ENCODE data around the gene NDST1. TPM values are rescaled to one million over a fixed set of nuclear protein-coding genes. Genes with fewer than 3 reads are reported as not detected.

NDST1 gene
- total RNA-seq, 1 donor from 2014 or later, result 17.1 TPM

GRCh38 chr5:150481708-150481965, 26.3 kb upstream of the NDST1 start:
- Histone ChIP-seq H3K27me3 (ENCODE audit: control insufficient read depth, insufficient read depth, low read length) (no peaks in the 10 kb centered on the region), H3K4me3 (ENCODE audit: low read depth, low read length) (no peak overlapping the region), H3K36me3 (ENCODE audit: control insufficient read depth, insufficient read depth, low read length) (no peaks in the 10 kb centered on the region)
- TF ChIP-seq CTCF (IDR thresholded peaks at IDR 0.05; ENCODE audit: insufficient read depth, low read length, severe bottlenecking), result no peak
- no peak for DNase-seq (ENCODE audit: low read depth)
- no peak for FAIRE-seq

- no peak for TF ChIP-seq CTCF (IDR thresholded peaks at IDR 0.05; ENCODE audit: insufficient read depth, low read length, severe bottlenecking)
- Histone ChIP-seq H3K27me3 (ENCODE audit: control insufficient read depth, insufficient read depth, low read length) (no peaks in the 10 kb centered on the region), H3K36me3 (ENCODE audit: control insufficient read depth, insufficient read depth, low read length) (no peaks in the 10 kb centered on the region), H3K4me3 (ENCODE audit: low read depth, low read length) (no peak overlapping the region)
- DNase-seq (ENCODE audit: low read depth), result no peak
- no peak for FAIRE-seq
These were observed 25.9 kb upstream of the NDST1 start for GRCh38 chr5:150481972-150482406.

- no peak for DNase-seq (ENCODE audit: low read depth)
- H3K27me3 ChIP-seq (ENCODE audit: control insufficient read depth, insufficient read depth, low read length), result no peaks in the 10 kb centered on the region
- H3K4me3 ChIP-seq (ENCODE audit: low read depth, low read length), result peak overlapping the region; percentile 91
- no peaks in the 10 kb centered on the region for H3K36me3 ChIP-seq (ENCODE audit: control insufficient read depth, insufficient read depth, low read length)
- no peak for FAIRE-seq
- no peak for TF ChIP-seq CTCF (IDR thresholded peaks at IDR 0.05; ENCODE audit: insufficient read depth, low read length, severe bottlenecking)
These were observed 22.8 kb upstream of the NDST1 start for GRCh38 chr5:150484964-150485692.

- FAIRE-seq, result no peak
- DNase-seq (ENCODE audit: low read depth), result no peak
- H3K36me3 ChIP-seq (ENCODE audit: control insufficient read depth, insufficient read depth, low read length), result no peaks in the 10 kb centered on the region
- TF ChIP-seq CTCF (IDR thresholded peaks at IDR 0.05; ENCODE audit: insufficient read depth, low read length, severe bottlenecking), result no peak
- peak overlapping the region; percentile 91 for H3K4me3 ChIP-seq (ENCODE audit: low read depth, low read length)
- no peaks in the 10 kb centered on the region for H3K27me3 ChIP-seq (ENCODE audit: control insufficient read depth, insufficient read depth, low read length)
These were observed 22.1 kb upstream of the NDST1 start for GRCh38 chr5:150485693-150486401.

- Histone ChIP-seq H3K36me3 (ENCODE audit: control insufficient read depth, insufficient read depth, low read length) (no peaks in the 10 kb centered on the region), H3K27me3 (ENCODE audit: control insufficient read depth, insufficient read depth, low read length) (no peaks in the 10 kb centered on the region), H3K4me3 (ENCODE audit: low read depth, low read length) (peak overlapping the region; percentile 91)
- FAIRE-seq, result no peak
- peak; percentile 48 for DNase-seq (ENCODE audit: low read depth)
- no peak for TF ChIP-seq CTCF (IDR thresholded peaks at IDR 0.05; ENCODE audit: insufficient read depth, low read length, severe bottlenecking)
These were observed 21.3 kb upstream of the NDST1 start for GRCh38 chr5:150486402-150487198.

All from bronchial epithelial cell (primary cell).